Activated B cell treated with CpG ODN at 0.5 μM for 24 hours (primary cell): Measurements from ENCODE around the gene ARHGAP9. TPM values are rescaled to one million over a fixed set of nuclear protein-coding genes. Genes with fewer than 3 reads are reported as not detected.

Source experiments
- ATAC-seq: fragments of 200-7000 bp; cut with Tn5 transposase; one replicate; pipeline ENCODE4 v1.10.0; 2021; ENCODE audit warnings: low read depth, mild to moderate bottlenecking, moderate library complexity
- CTCF ChIA-PET: fragments of 350-600 bp; sonication (Branson Sonifier 250); formaldehyde crosslinking; loops from one replicate; lab custom pipeline; 2021; ENCODE audit warnings: antibody characterized with exemption; lab: Charles Lee
- POLR2A ChIA-PET: fragments of 350-600 bp; sonication (Branson Sonifier 250); formaldehyde crosslinking; loops from one replicate; lab custom pipeline; 2021; ENCODE audit warnings: antibody characterized with exemption; lab: Charles Lee
- DNase-seq: peaks from one replicate; pipeline ENCODE4 v3.0.0; 2022
- H3K27ac Mint-ChIP-seq: one replicate; pipeline ENCODE4 v1.8.0; 2020; ENCODE audit warnings: mixed read lengths
- H3K27me3 Mint-ChIP-seq: one replicate; pipeline ENCODE4 v1.8.0; 2021; ENCODE audit warnings: mixed read lengths
- H3K36me3 Mint-ChIP-seq: one replicate; pipeline ENCODE4 v1.8.0; 2021; ENCODE audit warnings: low read depth, mixed read lengths
- H3K4me1 Mint-ChIP-seq: one replicate; pipeline ENCODE4 v1.8.0; 2021; ENCODE audit warnings: mixed read lengths
- H3K4me3 Mint-ChIP-seq: one replicate; pipeline ENCODE4 v1.8.0; 2020; ENCODE audit warnings: mild to moderate bottlenecking, mixed read lengths
- H3K9me3 Mint-ChIP-seq: one replicate; pipeline ENCODE4 v1.8.0; 2020; ENCODE audit warnings: mixed read lengths
- CTCF ChIP-seq: fragments of 200-600 bp; IDR thresholded peaks from one replicate; pipeline ENCODE4 v1.8.0; 2022; ENCODE audit warnings: antibody characterized with exemption, mild to moderate bottlenecking
- intact Hi-C: fragments of 100-400 bp; cut with micrococcal nuclease; formaldehyde crosslinking; loops from one replicate; pipeline ENCODE4 v1.15.1; 2024
- total RNA-seq: library from RNA; stranded (reverse); gene quantifications from 2 replicates; pipeline ENCODE4 v1.2.3, GENCODE V29; 2022

Gene ARHGAP9
- total RNA-seq, 1 donor from 2014 or later: 98.8 TPM

- TF ChIP-seq CTCF: peak; percentile 85
- CTCF ChIA-PET: interaction anchor here (1.3 to 6.7 kb wide), 3 partner anchors 15 to 199 kb away, joined by 4 to 74 read pairs (median 5); partner anchors contain the start of gene ARHGAP9
- peaks cover 60% of the 10 kb centered on the region for H3K4me1 Mint-ChIP-seq
- no peaks in the 10 kb centered on the region for H3K9me3 Mint-ChIP-seq
- DNase-seq (peak; percentile 84), ATAC-seq (peak; percentile 72)
- POLR2A ChIA-PET: interaction anchor here (0.6 to 6.9 kb wide), 8 partner anchors 10 to 220 kb away, joined by 3 to 133 read pairs (median 6); partner anchors contain the start of genes ARHGAP9, DDIT3 and R3HDM2
- intact Hi-C loops: loop anchor here (1.0 to 2.0 kb wide), 2 partner anchors 15 to 248 kb away; no protein-coding TSS in a partner anchor
- H3K27ac Mint-ChIP-seq: peak overlapping the region; percentile 93
- H3K4me3 Mint-ChIP-seq: peak overlapping the region; percentile 97
- no peaks in the 10 kb centered on the region for H3K27me3 Mint-ChIP-seq
- peaks cover 17% of the 10 kb centered on the region for H3K36me3 Mint-ChIP-seq
Measured at GRCh38 chr12:57462251-57462911, 17.3 kb downstream of the ARHGAP9 start.

- TF ChIP-seq CTCF: no peak
- Mint-ChIP-seq H3K4me3 (peak overlapping the region; percentile 97), H3K27me3 (no peaks in the 10 kb centered on the region), H3K4me1 (peaks cover 56% of the 10 kb centered on the region), H3K36me3 (peaks cover 13% of the 10 kb centered on the region), H3K27ac (peak overlapping the region; percentile 84), H3K9me3 (no peaks in the 10 kb centered on the region)
- intact Hi-C loops: loop anchor here (1.0 to 2.0 kb wide), 2 partner anchors 15 to 247 kb away; no protein-coding TSS in a partner anchor
- ChIA-PET POLR2A (interaction anchor here (0.6 to 6.9 kb wide), 8 partner anchors 9 to 244 kb away, joined by 3 to 133 read pairs (median 5); partner anchors contain the start of genes ARHGAP9, DDIT3 and R3HDM2), CTCF (interaction anchor here (0.8 to 6.7 kb wide), 4 partner anchors 9 to 197 kb away, joined by 3 to 74 read pairs (median 4); partner anchors contain the start of gene ARHGAP9)
- ATAC-seq (no peak), DNase-seq (no peak)
Measured at GRCh38 chr12:57461917-57462250, 17.8 kb downstream of the ARHGAP9 start.

GRCh38 chr12:57461276-57461916, 18.3 kb downstream of the ARHGAP9 start:
- intact Hi-C loops: no loop called here
- Mint-ChIP-seq H3K27ac (peak overlapping the region; percentile 84), H3K36me3 (peaks cover 13% of the 10 kb centered on the region), H3K4me3 (peak overlapping the region; percentile 97), H3K9me3 (no peaks in the 10 kb centered on the region), H3K27me3 (no peaks in the 10 kb centered on the region), H3K4me1 (peaks cover 56% of the 10 kb centered on the region)
- CTCF ChIA-PET: interaction anchor here (0.8 to 6.7 kb wide), 4 partner anchors 8 to 196 kb away, joined by 3 to 74 read pairs (median 4); partner anchors contain the start of gene ARHGAP9
- DNase-seq (peak; percentile 40), ATAC-seq (peak; percentile 4)
- POLR2A ChIA-PET: interaction anchor here (0.6 to 6.9 kb wide), 10 partner anchors 9 to 333 kb away, joined by 3 to 133 read pairs (median 5); partner anchors contain the start of genes ARHGAP9, DDIT3 and R3HDM2
- no peak for TF ChIP-seq CTCF

DNA sequence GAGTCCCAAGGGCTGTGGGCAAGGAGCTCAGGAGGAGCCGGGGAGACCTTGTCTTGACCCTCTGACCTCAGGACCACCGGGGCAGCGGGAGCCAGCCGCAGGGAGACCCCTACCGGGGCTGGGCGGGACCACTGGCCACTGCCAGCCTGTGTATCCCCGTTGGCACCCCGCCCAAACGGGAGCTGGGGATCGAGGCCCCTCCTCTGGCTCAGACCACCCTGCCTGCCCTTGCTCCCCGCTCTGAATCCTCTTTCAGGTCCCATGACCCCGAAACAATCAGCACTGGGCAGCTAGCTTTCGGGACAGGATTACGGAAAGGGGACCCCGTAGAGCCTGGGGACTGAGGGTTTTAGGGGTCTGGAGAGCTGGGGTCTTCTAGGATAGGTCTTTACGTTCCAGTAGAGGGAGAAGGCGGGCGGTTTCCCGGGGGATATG, 18.8 kb downstream of the ARHGAP9 start:
- no peak for DNase-seq
- peak overlapping the region; percentile 12 for H3K27ac Mint-ChIP-seq
- POLR2A ChIA-PET: interaction anchor here (0.6 to 6.9 kb wide), 8 partner anchors 17 to 1323 kb away, joined by 3 to 133 read pairs (median 6); partner anchors contain the start of genes ARHGAP9 and DDIT3

More for the DNA sequence above, 18.8 kb downstream of the ARHGAP9 start:
- intact Hi-C loops: no loop called here
- H3K36me3 Mint-ChIP-seq: peaks cover 13% of the 10 kb centered on the region
- no peak for ATAC-seq
- peak overlapping the region; percentile 97 for H3K4me3 Mint-ChIP-seq
- no peaks in the 10 kb centered on the region for H3K9me3 Mint-ChIP-seq
- H3K27me3 Mint-ChIP-seq: no peaks in the 10 kb centered on the region
- TF ChIP-seq CTCF: no peak
- peaks cover 60% of the 10 kb centered on the region for H3K4me1 Mint-ChIP-seq
- CTCF ChIA-PET: interaction anchor here (1.3 to 6.7 kb wide), 2 partner anchors 16 to 122 kb away, joined by 3 to 74 read pairs; partner anchors contain the start of gene ARHGAP9
